SK-N-MC (cell line): ENCODE data around the gene DDHD1.

ENCODE experiments used
- EZH2 ChIP-seq: fragments of 200-600 bp; sonication (generic); IDR thresholded peaks from one replicate; pipeline ENCODE4 v1.6.1; 2017; ENCODE audit warnings: antibody characterized with exemption
- FOXP2 ChIP-seq: optimal IDR thresholded peaks from 2 replicates; pipeline ENCODE3; 2011; ENCODE audit warnings: mild to moderate bottlenecking, moderate library complexity; ENCODE audit not compliant: insufficient read depth; ENCODE audit errors: extremely low read length, control extremely low read depth
- POLR2AphosphoS5 ChIP-seq: IDR thresholded peaks from 2 replicates; pipeline ENCODE4 v1.6.1; 2012; ENCODE audit warnings: mild to moderate bottlenecking, low read depth, low read length, borderline replicate concordance

DNA sequence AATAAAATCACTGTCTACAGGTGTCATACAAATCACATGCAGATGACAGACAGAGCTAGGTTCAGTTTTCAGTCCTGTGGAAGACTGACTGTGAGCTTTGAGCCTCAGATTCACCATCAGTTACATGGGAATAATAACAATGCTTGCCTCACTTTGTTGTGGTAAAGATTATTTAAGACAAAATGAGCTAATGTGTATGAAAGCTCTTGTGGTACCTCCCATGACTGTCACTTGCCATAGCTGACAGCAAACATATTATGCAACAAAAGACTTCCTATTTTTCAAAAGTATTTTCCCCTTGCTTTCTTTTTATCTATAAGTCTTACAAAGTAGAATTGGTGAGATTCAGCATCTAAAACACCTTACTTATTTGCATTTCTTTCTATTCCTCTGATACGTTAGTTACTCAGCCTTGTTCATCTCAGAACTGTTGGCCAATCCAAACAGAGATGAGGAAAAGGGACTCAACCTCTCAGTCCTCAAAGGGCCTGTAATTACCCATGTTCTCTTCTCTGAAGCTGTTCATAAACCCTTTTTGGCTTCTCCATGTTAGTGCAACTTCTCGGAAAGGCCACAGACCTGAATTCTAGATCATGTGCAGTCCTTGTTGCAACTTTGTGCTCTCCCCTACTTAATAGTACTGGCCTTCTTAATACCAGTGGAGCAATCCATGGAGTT lies 8.8 kb upstream of the DDHD1 start:
- TF ChIP-seq EZH2 (no peak), POLR2AphosphoS5 (no peak), FOXP2 (no peak)
